ENCODE measurements around the gene CDK13.
"Not testable (repeated sequence)": the region's sequence is repeated elsewhere in the genome, so short reads cannot be mapped to it uniquely, and the experiment has no call there.

Gene CDK13

GRCh38 chr7:40120020-40120419, 170.0 kb downstream of the CDK13 start:
- DNase-seq (ENCODE audit: low read depth, low spot score) = no peak
- no peak for TF ChIP-seq CTCF (IDR thresholded peaks at IDR 0.05; ENCODE audit: insufficient read depth, low read length, missing control alignments)
- ChIA-PET POLR2A (no interaction called here), CTCF (interaction anchor here (6.3 kb wide), 1 partner anchor 14 kb away, joined by 43 read pairs; the partner anchor contains the start of genes MPLKIP and SUGCT)
- no peak overlapping the region for H3K4me3 ChIP-seq (ENCODE audit: low read depth, low read length)

DNA sequence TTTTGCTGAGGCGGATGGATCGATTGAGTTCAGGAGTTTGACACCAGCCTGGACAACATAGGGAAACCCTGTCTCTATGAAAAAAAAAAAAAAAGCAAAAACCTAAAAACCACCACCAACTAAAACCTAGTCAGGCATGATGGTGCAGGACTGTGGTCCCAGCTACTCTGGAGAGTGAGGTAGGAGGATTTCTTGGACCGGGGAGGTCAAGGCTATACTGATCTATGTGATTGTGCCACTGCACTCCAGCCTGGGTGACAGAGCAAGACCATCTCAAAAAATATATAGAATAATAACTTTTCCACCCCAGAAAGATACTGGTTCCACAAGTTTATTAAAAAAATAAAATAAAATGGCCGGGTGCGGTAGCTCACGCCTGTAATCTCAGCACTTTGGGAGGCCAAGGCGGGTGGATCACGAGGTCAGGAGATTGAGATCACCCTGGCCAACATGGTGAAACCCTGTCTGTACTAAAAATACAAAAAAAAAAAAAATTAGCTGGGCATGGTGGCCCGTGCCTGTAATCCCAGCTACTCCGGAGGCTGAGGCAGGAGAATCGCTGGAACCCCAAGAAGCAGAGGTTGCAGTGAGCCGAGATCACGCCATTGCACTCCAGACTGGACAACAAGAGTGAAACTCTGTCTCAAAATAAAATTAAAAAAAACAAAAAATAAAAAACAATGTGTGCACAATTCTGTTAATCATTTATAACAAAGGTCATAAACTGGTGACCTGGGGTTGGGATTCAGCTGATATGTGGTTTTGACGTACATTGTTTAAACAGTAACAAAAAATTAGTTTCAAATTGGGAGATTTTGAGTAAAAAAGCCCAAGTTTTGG, 172.3 kb downstream of the CDK13 start:
- H3K4me3 ChIP-seq (ENCODE audit: low read depth, low read length); DNase-seq (ENCODE audit: low read depth, low spot score): not testable (repeated sequence)
- CTCF ChIA-PET = interaction anchor here (0.6 to 6.3 kb wide), 3 partner anchors 12 to 228 kb away, joined by 3 to 43 read pairs (median 3); partner anchors contain the start of genes MPLKIP and SUGCT
- POLR2A ChIA-PET = interaction anchor here (0.6 kb wide), 1 partner anchor 13 kb away, joined by 3 read pairs; no protein-coding TSS in a partner anchor

GRCh38 chr7:40122940-40123254, 172.8 kb downstream of the CDK13 start:
- DNase-seq (ENCODE audit: low read depth, low spot score) = no peak
- CTCF ChIA-PET = interaction anchor here (0.6 to 6.3 kb wide), 3 partner anchors 12 to 229 kb away, joined by 3 to 43 read pairs (median 3); partner anchors contain the start of genes MPLKIP and SUGCT
- no peak for TF ChIP-seq CTCF (IDR thresholded peaks at IDR 0.05; ENCODE audit: insufficient read depth, low read length, missing control alignments)
- POLR2A ChIA-PET = no interaction called here
- H3K4me3 ChIP-seq (ENCODE audit: low read depth, low read length) = no peak overlapping the region

- peak overlapping the region; percentile 80 for H3K4me3 ChIP-seq (ENCODE audit: low read depth, low read length)
- no peak for TF ChIP-seq CTCF (IDR thresholded peaks at IDR 0.05; ENCODE audit: insufficient read depth, low read length, missing control alignments)
- POLR2A ChIA-PET = interaction anchor here (0.7 kb wide), 1 partner anchor 183 kb away, joined by 3 read pairs; no protein-coding TSS in a partner anchor
- no peak for DNase-seq (ENCODE audit: low read depth, low spot score)
- CTCF ChIA-PET = interaction anchor here (0.9 to 4.2 kb wide), 17 partner anchors 10 to 553 kb away, joined by 3 to 43 read pairs (median 6); no protein-coding TSS in a partner anchor
Observed at GRCh38 chr7:40133561-40134427, 183.7 kb downstream of the CDK13 start.

DNA sequence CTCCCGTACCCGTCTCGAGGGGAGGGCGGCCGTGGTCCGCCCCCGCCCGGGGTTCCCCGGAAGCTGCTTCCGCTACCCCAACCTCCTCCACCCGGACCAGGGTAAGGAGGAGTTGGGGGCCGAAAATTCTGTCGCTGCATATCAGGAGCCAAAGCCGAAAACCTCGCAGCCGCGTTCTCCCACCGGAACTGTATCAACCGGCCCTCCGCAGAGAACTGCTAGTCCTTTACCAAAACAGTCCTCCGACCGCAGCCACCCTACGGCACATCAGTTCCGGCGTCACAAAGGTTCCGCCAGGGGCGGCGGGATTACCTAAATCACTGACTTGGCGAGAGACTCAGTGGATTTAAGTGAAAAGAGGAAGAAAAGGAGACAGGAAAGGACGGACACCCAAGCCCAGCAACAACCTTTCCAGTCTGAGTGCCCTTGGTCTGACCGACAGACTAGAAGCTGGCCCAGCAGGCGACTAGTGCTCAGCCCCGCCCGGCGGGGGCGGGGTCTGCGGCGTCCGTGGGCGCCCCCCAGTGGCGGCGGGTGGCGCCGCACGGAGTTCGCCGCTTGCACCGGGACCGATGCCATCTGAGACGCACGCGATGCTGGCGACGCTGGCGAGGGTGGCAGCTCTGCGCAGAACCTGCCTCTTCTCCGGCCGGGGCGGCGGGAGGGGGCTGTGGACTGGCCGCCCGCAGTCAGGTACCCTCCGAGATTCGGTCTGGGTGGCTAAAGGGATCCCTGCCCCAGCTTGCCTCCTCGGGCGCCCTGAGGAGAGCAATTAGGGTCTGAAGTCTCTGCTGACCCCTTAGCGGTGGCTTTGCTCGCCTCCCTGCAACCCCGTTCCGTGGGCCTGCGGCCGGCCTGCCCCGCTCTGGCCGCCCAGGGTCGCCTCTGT, 184.6 kb downstream of the CDK13 start, which contains the start of the genes MPLKIP and SUGCT:
TSS of gene MPLKIP (minus strand) at position 195 of the 889 bp plus-strand sequence. CDS start at position 140, 55 bp downstream.
TSS of gene SUGCT (plus strand) at position 578 of the 889 bp plus-strand sequence.
- H3K4me3 ChIP-seq (ENCODE audit: low read depth, low read length) = peak within 1 kb of the TSS; percentile 80
- peak; percentile 83 for TF ChIP-seq CTCF (IDR thresholded peaks at IDR 0.05; ENCODE audit: insufficient read depth, low read length, missing control alignments)
- POLR2A ChIA-PET = interaction anchor here (0.6 to 1.1 kb wide), 4 partner anchors 14 to 1727 kb away, joined by 3 to 5 read pairs (median 3); no protein-coding TSS in a partner anchor
- peak; percentile 54 for DNase-seq (ENCODE audit: low read depth, low spot score)
- CTCF ChIA-PET = interaction anchor here (0.7 to 4.2 kb wide), 19 partner anchors 9 to 1531 kb away, joined by 3 to 43 read pairs (median 5); no protein-coding TSS in a partner anchor

- DNase-seq (ENCODE audit: low read depth, low spot score) = no peak
- ChIA-PET POLR2A (interaction anchor here (0.6 to 1.1 kb wide), 4 partner anchors 14 to 1726 kb away, joined by 3 to 5 read pairs (median 3); no protein-coding TSS in a partner anchor), CTCF (interaction anchor here (0.7 to 4.2 kb wide), 14 partner anchors 9 to 1531 kb away, joined by 3 to 43 read pairs (median 5); no protein-coding TSS in a partner anchor)
- no peak for TF ChIP-seq CTCF (IDR thresholded peaks at IDR 0.05; ENCODE audit: insufficient read depth, low read length, missing control alignments)
- peak overlapping the region; percentile 80 for H3K4me3 ChIP-seq (ENCODE audit: low read depth, low read length)
Observed at GRCh38 chr7:40135317-40135610, 185.2 kb downstream of the CDK13 start.
